CD4-positive, alpha-beta memory T cell (primary cell): Measurements from ENCODE around the gene CCDC167. TPM values are rescaled to one million over a fixed set of nuclear protein-coding genes. Genes with fewer than 3 reads are reported as not detected.

Experiments
- CTCF ChIA-PET: fragments of 350-600 bp; sonication (Branson Sonifier 250); formaldehyde crosslinking; loops from one replicate; lab custom pipeline; 2021; ENCODE audit warnings: inconsistent platforms; ENCODE audit not compliant: partially characterized antibody; lab: Charles Lee
- POLR2A ChIA-PET: fragments of 350-600 bp; sonication (Branson Sonifier 250); formaldehyde crosslinking; loops from one replicate; lab custom pipeline; 2021; ENCODE audit not compliant: partially characterized antibody; lab: Charles Lee
- DNase-seq, 5 donors: peaks; one replicate each; pipeline versions ENCODE4 v3.0.0 to v3.0.0-alpha.2; 2020 to 2022; ENCODE audit warnings: mixed read lengths in 1 of 5
- H3K27ac ChIP-seq: one replicate; pipeline ENCODE4 v1.7.0; 2013; ENCODE audit warnings: low read depth, low read length
- H3K27me3 ChIP-seq: 2 replicates; pipeline ENCODE4 v1.7.0; 2013; ENCODE audit warnings: mild to moderate bottlenecking, low read length, moderate library complexity; ENCODE audit not compliant: insufficient read depth
- H3K36me3 ChIP-seq: 2 replicates; pipeline ENCODE4 v1.7.0; 2013; ENCODE audit warnings: mild to moderate bottlenecking, low read length, moderate library complexity; ENCODE audit not compliant: insufficient read depth
- H3K4me1 ChIP-seq: 2 replicates; pipeline ENCODE4 v1.7.0; 2013; ENCODE audit warnings: mild to moderate bottlenecking, low read length, moderate library complexity; ENCODE audit not compliant: insufficient read depth
- H3K4me3 ChIP-seq, 2 donors: one replicate each; pipeline ENCODE4 v1.7.0; 2013; ENCODE audit warnings: low read length in 2 of 2, mild to moderate bottlenecking in 1 of 2
- H3K9me3 ChIP-seq, 2 donors: one replicate each; pipeline ENCODE4 v1.7.0; 2013; ENCODE audit warnings: low read length in 2 of 2, control low read depth in 1 of 2; ENCODE audit not compliant: control insufficient read depth in 1 of 2
- H3K27ac Mint-ChIP-seq, 7 donors: one replicate each; pipeline ENCODE4 v1.8.0; 2020 to 2021; ENCODE audit warnings: mixed read lengths in 7 of 7, mild to moderate bottlenecking in 6 of 7, inconsistent platforms in 3 of 7, moderate library complexity in 3 of 7
- H3K27me3 Mint-ChIP-seq, 2 donors: one replicate each; pipeline ENCODE4 v1.8.0; 2020 to 2021; ENCODE audit warnings: mixed read lengths in 2 of 2
- H3K36me3 Mint-ChIP-seq, 2 donors: one replicate each; pipeline ENCODE4 v1.8.0; 2020 to 2021; ENCODE audit warnings: mixed read lengths in 2 of 2, inconsistent platforms in 1 of 2, mild to moderate bottlenecking in 1 of 2
- H3K4me1 Mint-ChIP-seq, 4 donors: one replicate each; pipeline ENCODE4 v1.8.0; 2020 to 2021; ENCODE audit warnings: mixed read lengths in 4 of 4, mild to moderate bottlenecking in 1 of 4
- H3K4me3 Mint-ChIP-seq, 8 donors: one replicate each; pipeline ENCODE4 v1.8.0; 2020 to 2021; ENCODE audit warnings: mixed read lengths in 8 of 8, mild to moderate bottlenecking in 7 of 8, moderate library complexity in 6 of 8, inconsistent platforms in 3 of 8
- H3K9me3 Mint-ChIP-seq, 8 donors: one replicate each; pipeline ENCODE4 v1.8.0; 2020 to 2021; ENCODE audit warnings: mixed read lengths in 8 of 8, mild to moderate bottlenecking in 5 of 8, inconsistent platforms in 3 of 8, moderate library complexity in 1 of 8
- intact Hi-C: fragments of 100-400 bp; cut with micrococcal nuclease; formaldehyde crosslinking; loops from one replicate; pipeline ENCODE4 v1.15.1; 2023
- polyA plus RNA-seq, 2 donors: library from polyadenylated mRNA; unstranded; fragments of 300-500 nt; fragmentation: Illumina TruSeq; gene quantifications; one replicate each; pipeline ENCODE4 v1.2.3, GENCODE V29; 2021
- total RNA-seq, 2 experiments: library from RNA; stranded (reverse); gene quantifications; one replicate each; pipeline ENCODE4 v1.2.3, GENCODE V29; 2021

The CCDC167 gene
- total and polyA plus RNA-seq, 4 experiments from 2014 or later: 25.1 to 226 (median 89.2) TPM

DNA sequence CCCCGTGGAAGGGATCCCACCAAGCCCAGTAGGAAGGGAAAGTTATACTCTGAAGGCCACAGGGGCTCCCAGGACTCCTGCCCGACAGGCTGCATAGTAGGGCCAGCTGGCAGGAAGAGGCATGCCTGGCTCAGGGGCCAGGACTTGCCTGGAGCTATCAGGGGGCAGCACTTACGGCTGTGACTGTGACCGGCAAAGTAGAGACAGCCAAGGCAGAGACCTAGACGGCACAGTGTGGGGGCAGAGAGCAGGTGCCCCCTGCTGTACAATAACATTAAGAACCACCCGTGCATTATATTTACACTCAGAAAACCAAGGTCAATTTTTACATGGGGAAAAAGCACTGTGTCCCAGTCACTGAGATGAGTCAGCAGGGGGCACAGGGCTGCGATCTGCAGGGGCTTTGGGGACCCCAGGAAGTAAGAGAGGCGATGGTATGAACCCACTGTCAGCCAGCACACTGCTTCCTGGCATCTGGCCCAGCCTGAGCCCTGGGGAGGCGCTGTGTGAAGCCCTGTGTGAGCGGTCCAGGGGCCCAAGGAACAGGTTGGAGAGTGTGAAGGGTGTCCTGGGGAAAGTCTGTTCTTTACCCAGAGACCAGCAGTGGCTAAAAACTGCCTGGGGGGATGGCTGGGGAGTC, 9.9 kb downstream of the CCDC167 start:
- POLR2A ChIA-PET: interaction anchor here (0.6 to 23.5 kb wide), 4 partner anchors 9 to 29 kb away, joined by 4 to 977 read pairs (median 55); partner anchors contain the start of gene CCDC167
- intact Hi-C loops: loop anchor here (1.0 kb wide), 1 partner anchor 26 kb away; no protein-coding TSS in a partner anchor
- H3K4me3 ChIP-seq: no peak overlapping the region
- no peaks in the 10 kb centered on the region for H3K36me3 ChIP-seq
- Mint-ChIP-seq H3K4me3 (peak overlapping the region in 7 of 8 donors; percentile 33 to 81 (median 71)), H3K9me3 (no peaks in the 10 kb centered on the region), H3K27ac (peak overlapping the region; percentile 92 to 99 (median 97)), H3K4me1 (peaks cover 40 to 86% (median 72%) of the 10 kb centered on the region in 4 donors), H3K27me3 (no peaks in the 10 kb centered on the region), H3K36me3 (peaks cover 12 to 17% of the 10 kb centered on the region in 2 donors)
- CTCF ChIA-PET: interaction anchor here (0.9 to 6.2 kb wide), 8 partner anchors 13 to 76 kb away, joined by 3 to 54 read pairs (median 14); no protein-coding TSS in a partner anchor
- DNase-seq: peak in 3 of 5 donors; percentile 34 to 60 (median 35)
- H3K9me3 ChIP-seq: no peaks in the 10 kb centered on the region
- peaks cover 76% of the 10 kb centered on the region for H3K4me1 ChIP-seq
- peak overlapping the region; percentile 52 for H3K27ac ChIP-seq
- no peaks in the 10 kb centered on the region for H3K27me3 ChIP-seq

DNA sequence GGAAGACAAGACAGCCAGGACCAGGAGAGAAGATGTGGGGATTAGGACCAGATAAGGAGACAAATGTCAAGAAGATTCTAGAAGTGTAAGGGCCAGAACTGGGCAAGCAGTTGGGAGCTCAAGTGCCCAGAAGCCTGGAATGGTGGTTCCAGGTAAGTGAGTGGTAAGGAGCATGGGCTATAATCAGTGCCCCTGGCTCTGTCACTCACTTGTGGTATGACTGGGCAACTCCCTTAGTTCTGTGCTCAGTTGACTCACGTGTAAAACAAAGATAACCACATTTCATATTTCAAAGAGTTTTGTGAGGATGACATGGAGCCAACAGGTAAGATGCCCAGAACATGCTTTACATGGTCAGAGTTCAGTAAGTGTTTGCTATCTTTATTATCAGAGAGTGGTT, 11.2 kb downstream of the CCDC167 start:
- Histone ChIP-seq H3K36me3 (peaks cover 5% of the 10 kb centered on the region), H3K27ac (peak overlapping the region; percentile 22), H3K4me3 (no peak overlapping the region), H3K9me3 (no peaks in the 10 kb centered on the region), H3K27me3 (no peaks in the 10 kb centered on the region), H3K4me1 (peaks cover 76% of the 10 kb centered on the region)
- peaks cover 10 to 13% of the 10 kb centered on the region in 2 donors for H3K36me3 Mint-ChIP-seq
- H3K27ac Mint-ChIP-seq: peak overlapping the region; percentile 89 to 98 (median 92)
- intact Hi-C loops: no loop called here
- DNase-seq: peak in 3 of 5 donors; percentile 14 to 69 (median 41)
- H3K4me3 Mint-ChIP-seq: peak overlapping the region in 3 of 8 donors; percentile 49 to 57 (median 57)
- H3K4me1 Mint-ChIP-seq: peaks cover 36 to 76% (median 63%) of the 10 kb centered on the region in 4 donors
- H3K9me3 Mint-ChIP-seq: no peaks in the 10 kb centered on the region
- CTCF ChIA-PET: interaction anchor here (1.1 to 6.2 kb wide), 8 partner anchors 9 to 204 kb away, joined by 4 to 54 read pairs (median 6); partner anchors contain the start of gene CCDC167
- no peaks in the 10 kb centered on the region for H3K27me3 Mint-ChIP-seq
- POLR2A ChIA-PET: interaction anchor here (1.8 to 23.5 kb wide), 4 partner anchors 13 to 77 kb away, joined by 7 to 977 read pairs (median 52); partner anchors contain the start of gene CCDC167

DNA sequence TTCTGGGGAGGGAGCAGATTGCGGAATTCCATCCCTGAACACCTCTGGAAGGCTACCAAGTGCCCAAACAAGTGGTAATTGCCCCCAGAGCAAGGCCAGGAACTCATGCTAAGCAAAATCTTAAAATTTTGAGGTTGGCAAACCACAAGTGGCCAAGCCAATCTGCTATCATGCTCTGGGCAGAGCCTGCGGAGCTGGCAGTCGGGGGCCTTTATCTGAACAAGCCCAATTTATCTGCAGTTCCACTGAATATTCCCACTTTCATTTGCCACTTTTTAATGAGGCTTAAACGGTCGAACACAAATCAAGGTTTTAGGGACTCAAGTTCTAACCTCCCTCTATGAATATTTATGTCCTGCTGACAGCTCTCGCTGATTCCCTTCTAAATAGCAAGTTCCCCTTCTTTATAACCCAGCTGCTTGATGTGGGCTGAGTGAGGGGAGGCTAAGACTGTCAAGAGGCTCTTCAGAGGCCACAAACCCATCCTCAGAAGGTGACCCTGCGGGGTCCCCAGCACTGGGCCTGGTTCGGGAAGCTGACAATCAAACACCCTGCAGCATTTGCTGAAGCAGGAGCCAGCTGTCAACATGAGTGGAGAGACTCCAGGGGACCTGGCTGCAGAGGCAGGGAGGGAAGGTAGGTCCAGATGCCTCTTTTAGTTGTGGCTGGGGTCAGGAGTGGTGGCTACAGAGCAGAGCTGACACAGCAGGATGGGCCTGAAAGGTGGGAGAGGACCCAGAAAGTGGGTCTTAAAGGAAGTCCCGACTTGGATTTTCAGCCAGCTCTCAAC, 11.9 kb downstream of the CCDC167 start:
- Mint-ChIP-seq H3K27ac (peak overlapping the region; percentile 89 to 98 (median 92)), H3K4me3 (peak overlapping the region in 4 of 8 donors; percentile 25 to 57 (median 38)), H3K27me3 (no peaks in the 10 kb centered on the region), H3K9me3 (no peaks in the 10 kb centered on the region), H3K4me1 (peaks cover 36 to 69% (median 57%) of the 10 kb centered on the region in 4 donors), H3K36me3 (peaks cover 11 to 20% of the 10 kb centered on the region in 2 donors)
- Histone ChIP-seq H3K36me3 (peaks cover 11% of the 10 kb centered on the region), H3K27me3 (no peaks in the 10 kb centered on the region), H3K4me3 (no peak overlapping the region), H3K27ac (peak overlapping the region; percentile 22), H3K4me1 (peaks cover 70% of the 10 kb centered on the region), H3K9me3 (no peaks in the 10 kb centered on the region)
- ChIA-PET CTCF (interaction anchor here (0.9 to 6.2 kb wide), 10 partner anchors 9 to 205 kb away, joined by 3 to 54 read pairs (median 6); partner anchors contain the start of gene CCDC167), POLR2A (interaction anchor here (1.6 to 23.5 kb wide), 5 partner anchors 14 to 78 kb away, joined by 4 to 977 read pairs (median 8); partner anchors contain the start of gene CCDC167)
- no peak for DNase-seq
- intact Hi-C loops: no loop called here

DNA sequence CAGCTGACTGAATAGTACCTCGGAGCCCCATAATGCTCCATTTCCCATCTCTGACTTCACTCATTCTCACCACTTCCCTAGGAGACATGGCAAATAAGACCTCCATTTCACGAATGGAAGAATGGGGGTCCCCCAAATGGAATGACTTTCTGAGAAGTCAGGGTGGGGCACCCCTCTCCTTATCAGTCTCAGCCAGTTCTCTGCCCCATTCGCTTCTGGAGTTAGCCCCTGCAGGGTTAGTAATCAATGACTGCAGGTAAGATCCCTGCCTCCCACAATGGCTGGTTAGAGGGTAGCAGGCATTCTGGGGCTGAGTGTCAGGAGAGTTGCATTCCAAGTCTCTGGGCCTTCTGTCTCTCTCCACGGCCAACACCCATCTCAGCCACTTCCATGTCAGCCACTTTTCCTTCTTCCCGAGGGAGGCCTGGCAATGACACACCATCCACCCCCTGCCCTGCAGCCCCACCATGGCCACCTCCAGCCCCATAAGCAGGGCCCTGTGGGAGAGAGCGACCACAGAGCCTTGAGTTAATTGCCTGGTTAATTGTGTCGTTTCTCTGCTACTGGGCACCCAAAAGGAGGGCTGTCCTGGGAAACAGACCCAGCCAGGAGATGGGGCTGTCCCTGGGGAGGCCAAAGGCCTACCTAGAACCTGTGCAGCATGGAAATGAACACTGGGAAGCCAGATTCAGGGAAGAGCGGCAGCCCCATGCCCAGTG, 13.4 kb downstream of the CCDC167 start:
- H3K9me3 ChIP-seq: no peaks in the 10 kb centered on the region
- H3K4me1 ChIP-seq: peaks cover 55% of the 10 kb centered on the region
- CTCF ChIA-PET: interaction anchor here (2.0 to 7.3 kb wide), 3 partner anchors 80 to 83 kb away, joined by 7 to 131 read pairs (median 26); no protein-coding TSS in a partner anchor
- POLR2A ChIA-PET: interaction anchor here (0.8 to 23.5 kb wide), 4 partner anchors 32 to 80 kb away, joined by 3 to 977 read pairs (median 6); no protein-coding TSS in a partner anchor
- no peak for DNase-seq
- H3K4me3 Mint-ChIP-seq: no peak overlapping the region
- no peaks in the 10 kb centered on the region for H3K27me3 ChIP-seq
- H3K36me3 Mint-ChIP-seq: peaks cover 16 to 35% of the 10 kb centered on the region in 2 donors
- H3K4me1 Mint-ChIP-seq: peaks cover 25 to 54% (median 43%) of the 10 kb centered on the region in 4 donors
- intact Hi-C loops: no loop called here
- peaks cover 25% of the 10 kb centered on the region for H3K36me3 ChIP-seq
- no peak overlapping the region for H3K4me3 ChIP-seq
- H3K27me3 Mint-ChIP-seq: no peaks in the 10 kb centered on the region
- no peak overlapping the region for H3K27ac ChIP-seq
- H3K27ac Mint-ChIP-seq: peak overlapping the region; percentile 68 to 97 (median 84)
- no peaks in the 10 kb centered on the region for H3K9me3 Mint-ChIP-seq

DNA sequence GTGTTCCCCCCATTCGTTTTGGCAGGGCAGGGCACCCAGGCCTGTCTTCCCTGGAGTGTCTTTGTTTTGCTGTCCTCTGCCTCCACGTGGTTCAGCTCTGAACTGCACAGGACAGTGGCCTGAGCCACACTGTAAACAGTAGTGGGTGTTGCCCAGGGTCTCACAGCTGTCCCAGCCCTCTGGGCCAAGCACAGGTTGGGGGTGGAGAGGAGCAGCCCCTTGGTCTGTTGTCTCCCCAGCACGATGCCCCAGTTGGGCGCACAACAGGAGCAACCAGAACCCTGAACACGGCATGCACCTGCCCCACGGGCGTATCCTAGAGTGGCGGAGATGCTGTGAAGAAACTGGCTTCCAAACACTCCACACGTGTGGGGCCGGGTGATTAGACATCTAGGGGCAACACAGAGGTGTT, 14.4 kb downstream of the CCDC167 start:
- H3K27ac Mint-ChIP-seq: peak overlapping the region in 5 of 7 donors; percentile 47 to 97 (median 74)

DNA sequence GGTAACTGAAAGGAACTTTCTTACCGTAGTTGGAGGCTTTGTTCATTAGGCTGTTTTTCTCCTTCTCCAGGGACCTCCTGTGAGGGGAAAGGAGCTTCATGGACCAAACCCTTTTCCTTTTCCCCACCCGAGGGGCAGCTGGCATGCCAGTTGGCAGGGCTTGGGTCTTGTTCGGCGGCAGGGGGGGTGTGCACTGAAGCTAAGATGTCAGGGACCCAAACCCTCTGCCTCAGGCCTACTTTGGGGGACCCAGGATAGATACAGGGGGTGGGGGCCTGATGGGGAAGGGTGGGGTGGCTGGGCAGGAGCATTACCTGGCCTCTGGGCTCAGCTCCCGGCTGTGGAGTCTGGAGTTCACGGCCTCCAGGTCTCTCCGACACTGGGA, 14.9 kb downstream of the CCDC167 start:
- H3K4me1 ChIP-seq: peaks cover 40% of the 10 kb centered on the region
- H3K4me3 Mint-ChIP-seq: no peak overlapping the region
- no peaks in the 10 kb centered on the region for H3K27me3 Mint-ChIP-seq
- POLR2A ChIA-PET: interaction anchor here (1.0 to 1.4 kb wide), 6 partner anchors 17 to 159 kb away, joined by 3 to 13 read pairs (median 4); no protein-coding TSS in a partner anchor
- H3K36me3 Mint-ChIP-seq: peaks cover 17 to 44% of the 10 kb centered on the region in 2 donors
- CTCF ChIA-PET: interaction anchor here (0.7 to 7.3 kb wide), 18 partner anchors 10 to 207 kb away, joined by 3 to 131 read pairs (median 4); no protein-coding TSS in a partner anchor
- H3K36me3 ChIP-seq: peaks cover 40% of the 10 kb centered on the region
- H3K27me3 ChIP-seq: no peaks in the 10 kb centered on the region
- H3K27ac ChIP-seq: peak overlapping the region; percentile 30
- DNase-seq: no peak
- intact Hi-C loops: loop anchor here (1.0 to 5.0 kb wide), 4 partner anchors 82 to 1008 kb away; no protein-coding TSS in a partner anchor
- no peaks in the 10 kb centered on the region for H3K9me3 Mint-ChIP-seq
- H3K4me1 Mint-ChIP-seq: peaks cover 18 to 39% (median 29%) of the 10 kb centered on the region in 4 donors
- peak overlapping the region in 3 of 7 donors; percentile 32 to 97 (median 53) for H3K27ac Mint-ChIP-seq
- no peaks in the 10 kb centered on the region for H3K9me3 ChIP-seq
- H3K4me3 ChIP-seq: no peak overlapping the region

More for the DNA sequence above, 14.4 kb downstream of the CCDC167 start:
- DNase-seq: no peak
- Histone ChIP-seq H3K36me3 (peaks cover 35% of the 10 kb centered on the region), H3K4me1 (peaks cover 45% of the 10 kb centered on the region), H3K27me3 (no peaks in the 10 kb centered on the region), H3K27ac (no peak overlapping the region), H3K4me3 (no peak overlapping the region), H3K9me3 (no peaks in the 10 kb centered on the region)
- Mint-ChIP-seq H3K4me3 (no peak overlapping the region), H3K4me1 (peaks cover 23 to 44% (median 34%) of the 10 kb centered on the region in 4 donors), H3K9me3 (no peaks in the 10 kb centered on the region), H3K36me3 (peaks cover 17 to 41% of the 10 kb centered on the region in 2 donors), H3K27me3 (no peaks in the 10 kb centered on the region)
- POLR2A ChIA-PET: interaction anchor here (1.0 to 1.4 kb wide), 6 partner anchors 16 to 160 kb away, joined by 3 to 13 read pairs (median 4); no protein-coding TSS in a partner anchor
- intact Hi-C loops: loop anchor here (2.0 kb wide), 1 partner anchor 160 kb away; no protein-coding TSS in a partner anchor
- CTCF ChIA-PET: interaction anchor here (0.7 to 7.3 kb wide), 18 partner anchors 10 to 207 kb away, joined by 3 to 131 read pairs (median 4); no protein-coding TSS in a partner anchor
